HEK293T (cell line): ENCODE data around the gene FBXL19.

Source experiments
- NFRKB ChIP-seq: fragments of 450-650 bp; IDR thresholded peaks from 2 replicates; pipeline ENCODE4 v1.6.1; 2016; ENCODE audit warnings: mild to moderate bottlenecking, moderate library complexity
- SP1 ChIP-seq: fragments of 450-650 bp; IDR thresholded peaks from 2 replicates; pipeline ENCODE4 v1.6.1; 2017

DNA sequence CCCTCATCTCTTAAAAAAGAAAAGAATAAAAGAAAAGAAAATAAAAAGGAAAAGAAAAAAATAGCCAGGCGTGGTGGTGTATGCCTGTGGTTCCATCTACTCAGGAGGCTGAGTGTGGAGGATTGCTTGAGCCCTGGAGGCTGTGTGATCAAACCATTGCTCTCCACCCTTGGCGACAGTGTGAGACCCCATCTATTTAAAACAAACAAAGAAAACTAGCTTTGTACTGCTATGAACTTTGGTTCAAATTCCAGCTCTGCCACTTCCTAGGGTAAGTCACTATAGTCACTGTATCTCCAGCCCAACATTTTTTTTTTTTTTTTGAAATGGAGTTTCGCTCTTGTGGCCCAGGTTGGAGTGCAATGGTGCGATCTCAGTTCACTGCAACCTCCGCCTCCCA is 22.8 kb upstream of the FBXL19 start:
- TF ChIP-seq NFRKB (no peak), SP1 (no peak)
